OCI-LY7 (cell line): ENCODE measurements around the gene PCDHGA4. TPM values are rescaled to one million over a fixed set of nuclear protein-coding genes. Genes with fewer than 3 reads are reported as not detected.
"Not testable (repeated sequence)": the region's sequence is repeated elsewhere in the genome, so short reads cannot be mapped to it uniquely, and the experiment has no call there.

ENCODE experiments used
- BruUV-seq: library from RNA; stranded (reverse); fragments of 400-500 nt; replicated peaks from 2 replicates; lab custom pipeline; 2021; lab: Mats Ljungman, UMichigan
- CTCF ChIA-PET: fragments of 300-600 bp; sonication (Branson Sonifier 250); formaldehyde crosslinking; loops from one replicate; lab custom pipeline; 2022; ENCODE audit warnings: antibody characterized with exemption; ENCODE audit not compliant: unreplicated experiment; lab: Charles Lee
- POLR2A ChIA-PET: fragments of 300-600 bp; sonication (Branson Sonifier 250); formaldehyde crosslinking; loops from one replicate; lab custom pipeline; 2022; ENCODE audit warnings: antibody characterized with exemption; lab: Charles Lee
- DNase-seq: peaks from one replicate; pipeline ENCODE4 v3.0.0-alpha.2; 2015; ENCODE audit warnings: low spot score
- H2AFZ ChIP-seq: fragments of 200-600 bp; sonication (generic), shearing (Covaris generic); 2 replicates; pipeline ENCODE4 v1.6.1; 2014; ENCODE audit warnings: mild to moderate bottlenecking, antibody characterized with exemption, low read length, moderate library complexity
- H3K27ac ChIP-seq: fragments of 200-600 bp; sonication (generic); 2 replicates; pipeline ENCODE4 v1.5.1; 2014; ENCODE audit warnings: mixed run types, low read depth, mild to moderate bottlenecking, moderate library complexity, low read length, inconsistent platforms; ENCODE audit not compliant: poor library complexity, severe bottlenecking
- H3K36me3 ChIP-seq: fragments of 200-600 bp; sonication (generic); 2 replicates; pipeline ENCODE4 v1.6.1; 2014; ENCODE audit warnings: mild to moderate bottlenecking, antibody characterized with exemption, low read length, moderate library complexity, mixed read lengths; ENCODE audit not compliant: insufficient read depth
- H3K4me1 ChIP-seq: fragments of 200-600 bp; sonication (generic); 2 replicates; pipeline ENCODE4 v1.5.1; 2014; ENCODE audit warnings: mild to moderate bottlenecking, low read length; ENCODE audit not compliant: insufficient read depth, poor library complexity, severe bottlenecking
- H3K4me2 ChIP-seq: fragments of 200-600 bp; sonication (generic); 2 replicates; pipeline ENCODE4 v1.6.1; 2014; ENCODE audit warnings: mild to moderate bottlenecking, low read length
- H3K4me3 ChIP-seq: fragments of 200-600 bp; sonication (generic); 2 replicates; pipeline ENCODE4 v1.5.1; 2014; ENCODE audit warnings: mild to moderate bottlenecking, low read depth, low read length; ENCODE audit not compliant: poor library complexity, severe bottlenecking
- H3K79me2 ChIP-seq: fragments of 200-600 bp; sonication (generic); 2 replicates; pipeline ENCODE4 v1.6.1; 2016; ENCODE audit warnings: low read depth, mild to moderate bottlenecking, low read length, moderate library complexity, mixed read lengths; ENCODE audit not compliant: insufficient read depth
- H3K9me2 ChIP-seq: fragments of 200-600 bp; sonication (generic); 2 replicates; pipeline ENCODE4 v1.6.1; 2016; ENCODE audit warnings: mild to moderate bottlenecking, low read length, mixed read lengths; ENCODE audit not compliant: insufficient read depth
- H3K9me3 ChIP-seq: fragments of 200-600 bp; sonication (generic); 2 replicates; pipeline ENCODE4 v1.6.1; 2014; ENCODE audit warnings: mild to moderate bottlenecking, mixed run types, low read length, mixed read lengths
- H4K20me1 ChIP-seq: fragments of 200-600 bp; sonication (generic); 2 replicates; pipeline ENCODE4 v1.6.1; 2014; ENCODE audit warnings: mild to moderate bottlenecking, antibody characterized with exemption, low read length, moderate library complexity, mixed read lengths; ENCODE audit not compliant: insufficient read depth
- EZH2phosphoT487 ChIP-seq: fragments of 200-600 bp; sonication (generic); IDR thresholded peaks from 2 replicates; pipeline ENCODE4 v1.6.1; 2018; ENCODE audit warnings: low read depth, borderline replicate concordance, mild to moderate bottlenecking, mixed run types, antibody characterized with exemption, low read length, moderate library complexity, mixed read lengths
- intact Hi-C: fragments of 100-400 bp; cut with micrococcal nuclease; formaldehyde crosslinking; loops from one replicate; pipeline ENCODE4 v1.10.0; 2022; ENCODE audit not compliant: unreplicated experiment
- total RNA-seq, 2 experiments: library from RNA; depleted of rRNA in 1 of 2; stranded (reverse); fragments of >200 nt in 1 of 2; shearing (Covaris generic) in 1 of 2; gene quantifications; 2 replicates each; pipeline ENCODE4 v1.2.3, GENCODE V29; 2014 to 2022
- TF ChIP-seq, protein P1 (sequence below): fragments of 200-600 bp; sonication (generic); conservative IDR thresholded peaks from 2 replicates; pipeline ENCODE4 v1.5.1; 2014; ENCODE audit warnings: mild to moderate bottlenecking, antibody characterized with exemption, low read length, moderate library complexity, mixed read lengths

Gene PCDHGA4
- total RNA-seq, 2 experiments from 2014 or later = 1.9 to 3.5 TPM

DNA sequence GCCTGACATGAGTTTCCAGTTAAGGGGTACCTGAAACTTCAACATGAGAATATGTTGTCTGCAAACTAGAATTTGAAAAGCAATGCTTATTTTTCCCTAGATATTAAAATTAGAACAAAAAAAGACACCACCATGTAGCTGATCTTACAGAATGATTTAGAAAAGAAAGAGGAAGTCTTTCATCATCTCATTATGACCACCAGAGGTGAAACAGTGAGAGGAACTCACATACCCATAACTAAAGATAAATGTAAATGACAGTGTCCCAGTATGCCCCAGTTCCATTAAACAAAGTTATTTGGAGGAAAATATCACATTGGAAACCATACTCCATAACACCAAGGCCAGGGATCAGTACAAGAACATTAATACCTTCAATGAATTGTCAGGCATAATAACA, 41.1 kb upstream of the PCDHGA4 start:
- TF ChIP-seq EZH2phosphoT487 = no peak
- TF ChIP-seq, protein P1, sequence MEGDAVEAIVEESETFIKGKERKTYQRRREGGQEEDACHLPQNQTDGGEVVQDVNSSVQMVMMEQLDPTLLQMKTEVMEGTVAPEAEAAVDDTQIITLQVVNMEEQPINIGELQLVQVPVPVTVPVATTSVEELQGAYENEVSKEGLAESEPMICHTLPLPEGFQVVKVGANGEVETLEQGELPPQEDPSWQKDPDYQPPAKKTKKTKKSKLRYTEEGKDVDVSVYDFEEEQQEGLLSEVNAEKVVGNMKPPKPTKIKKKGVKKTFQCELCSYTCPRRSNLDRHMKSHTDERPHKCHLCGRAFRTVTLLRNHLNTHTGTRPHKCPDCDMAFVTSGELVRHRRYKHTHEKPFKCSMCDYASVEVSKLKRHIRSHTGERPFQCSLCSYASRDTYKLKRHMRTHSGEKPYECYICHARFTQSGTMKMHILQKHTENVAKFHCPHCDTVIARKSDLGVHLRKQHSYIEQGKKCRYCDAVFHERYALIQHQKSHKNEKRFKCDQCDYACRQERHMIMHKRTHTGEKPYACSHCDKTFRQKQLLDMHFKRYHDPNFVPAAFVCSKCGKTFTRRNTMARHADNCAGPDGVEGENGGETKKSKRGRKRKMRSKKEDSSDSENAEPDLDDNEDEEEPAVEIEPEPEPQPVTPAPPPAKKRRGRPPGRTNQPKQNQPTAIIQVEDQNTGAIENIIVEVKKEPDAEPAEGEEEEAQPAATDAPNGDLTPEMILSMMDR = no peak
- H3K4me1 ChIP-seq = peaks cover 7% of the 10 kb centered on the region
- no peak overlapping the region for H3K27ac ChIP-seq
- intact Hi-C loops = no loop called here
- no peak overlapping the region for H3K4me2 ChIP-seq
- no peaks in the 10 kb centered on the region for H3K9me2 ChIP-seq
- H3K36me3 ChIP-seq = peaks cover 73% of the 10 kb centered on the region
- no TSS peak for BruUV-seq
- H4K20me1 ChIP-seq = no peaks in the 10 kb centered on the region
- peaks cover 37% of the 10 kb centered on the region for H3K9me3 ChIP-seq
- ChIA-PET CTCF (no interaction called here), POLR2A (no interaction called here)
- DNase-seq = no peak
- H3K79me2 ChIP-seq = peaks cover 54% of the 10 kb centered on the region
- no peak overlapping the region for H2AFZ ChIP-seq
- H3K4me3 ChIP-seq = no peak overlapping the region

GRCh38 chr5:141316963-141317362, 37.9 kb upstream of the PCDHGA4 start:
- DNase-seq, CTCF ChIA-PET, BruUV-seq, POLR2A ChIA-PET, intact Hi-C loops, H3K27ac ChIP-seq, H3K4me3 ChIP-seq, H4K20me1 ChIP-seq, H2AFZ ChIP-seq, H3K9me2 ChIP-seq, H3K4me2 ChIP-seq: not testable (repeated sequence)
- H3K36me3 ChIP-seq = peaks cover 83% of the 10 kb centered on the region
- H3K9me3 ChIP-seq = peaks cover 51% of the 10 kb centered on the region
- H3K79me2 ChIP-seq = peaks cover 80% of the 10 kb centered on the region
- H3K4me1 ChIP-seq = peaks cover 28% of the 10 kb centered on the region

GRCh38 chr5:141319202-141319601, 35.6 kb upstream of the PCDHGA4 start:
- POLR2A ChIA-PET = interaction anchor here (1.4 to 3.2 kb wide), 5 partner anchors 11 to 522 kb away, joined by 3 to 29 read pairs (median 3); partner anchors contain the start of gene PCDHGA1
- no peak for TF ChIP-seq EZH2phosphoT487
- TF ChIP-seq, protein P1 = no peak

More at GRCh38 chr5:141319202-141319601, 35.6 kb upstream of the PCDHGA4 start:
- CTCF ChIA-PET = interaction anchor here (1.0 to 2.0 kb wide), 3 partner anchors 18 to 71 kb away, joined by 3 to 5 read pairs (median 3); no protein-coding TSS in a partner anchor
- H3K9me3 ChIP-seq = peaks cover 51% of the 10 kb centered on the region
- intact Hi-C loops = no loop called here
- H3K9me2 ChIP-seq = no peaks in the 10 kb centered on the region
- peaks cover 69% of the 10 kb centered on the region for H3K79me2 ChIP-seq
- peak overlapping the region; percentile 96 for H3K4me3 ChIP-seq
- peak overlapping the region; percentile 79 for H3K4me2 ChIP-seq
- H3K36me3 ChIP-seq = peaks cover 62% of the 10 kb centered on the region
- H4K20me1 ChIP-seq = no peaks in the 10 kb centered on the region
- BruUV-seq = no TSS peak
- H2AFZ ChIP-seq = no peak overlapping the region
- no peak overlapping the region for H3K27ac ChIP-seq
- peaks cover 34% of the 10 kb centered on the region for H3K4me1 ChIP-seq
- DNase-seq = no peak
